Neural cell (in vitro differentiated cells): ENCODE data around the gene ELFN1.

Experiments used
- EP300 ChIP-seq: fragments of 450-650 bp; conservative IDR thresholded peaks from 2 replicates; pipeline ENCODE4 v1.6.1; 2014; ENCODE audit warnings: antibody characterized with exemption, mild to moderate bottlenecking, moderate library complexity; ENCODE audit not compliant: poor library complexity, severe bottlenecking
- MXI1 ChIP-seq: fragments of 450-650 bp; conservative IDR thresholded peaks from 2 replicates; pipeline ENCODE4 v1.6.1; 2014; ENCODE audit warnings: antibody characterized with exemption, mild to moderate bottlenecking; ENCODE audit not compliant: poor library complexity, severe bottlenecking
- RAD21 ChIP-seq: fragments of 450-650 bp; conservative IDR thresholded peaks from 2 replicates; pipeline ENCODE4 v1.6.1; 2014; ENCODE audit warnings: antibody characterized with exemption, mild to moderate bottlenecking, moderate library complexity
- REST ChIP-seq: IDR thresholded peaks from 2 replicates; pipeline ENCODE4 v1.6.1; 2012; ENCODE audit warnings: borderline replicate concordance
- TAF1 ChIP-seq: IDR thresholded peaks from 2 replicates; pipeline ENCODE4 v1.6.1; 2012; ENCODE audit warnings: low read depth
- TF ChIP-seq, protein P1 (sequence below): fragments of 450-650 bp; IDR thresholded peaks from 2 replicates; pipeline ENCODE4 v1.5.1; 2014; ENCODE audit warnings: antibody characterized with exemption, mild to moderate bottlenecking, moderate library complexity; ENCODE audit not compliant: poor library complexity, severe bottlenecking

- TF ChIP-seq TAF1 (no peak), RAD21 (no peak), EP300 (no peak), MXI1 (no peak), REST (no peak)
- TF ChIP-seq, protein P1, sequence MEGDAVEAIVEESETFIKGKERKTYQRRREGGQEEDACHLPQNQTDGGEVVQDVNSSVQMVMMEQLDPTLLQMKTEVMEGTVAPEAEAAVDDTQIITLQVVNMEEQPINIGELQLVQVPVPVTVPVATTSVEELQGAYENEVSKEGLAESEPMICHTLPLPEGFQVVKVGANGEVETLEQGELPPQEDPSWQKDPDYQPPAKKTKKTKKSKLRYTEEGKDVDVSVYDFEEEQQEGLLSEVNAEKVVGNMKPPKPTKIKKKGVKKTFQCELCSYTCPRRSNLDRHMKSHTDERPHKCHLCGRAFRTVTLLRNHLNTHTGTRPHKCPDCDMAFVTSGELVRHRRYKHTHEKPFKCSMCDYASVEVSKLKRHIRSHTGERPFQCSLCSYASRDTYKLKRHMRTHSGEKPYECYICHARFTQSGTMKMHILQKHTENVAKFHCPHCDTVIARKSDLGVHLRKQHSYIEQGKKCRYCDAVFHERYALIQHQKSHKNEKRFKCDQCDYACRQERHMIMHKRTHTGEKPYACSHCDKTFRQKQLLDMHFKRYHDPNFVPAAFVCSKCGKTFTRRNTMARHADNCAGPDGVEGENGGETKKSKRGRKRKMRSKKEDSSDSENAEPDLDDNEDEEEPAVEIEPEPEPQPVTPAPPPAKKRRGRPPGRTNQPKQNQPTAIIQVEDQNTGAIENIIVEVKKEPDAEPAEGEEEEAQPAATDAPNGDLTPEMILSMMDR, result no peak
Observed at GRCh38 chr7:1727812-1728570, 57.9 kb downstream of the ELFN1 start.
